Neural progenitor cell (in vitro differentiated cells): ENCODE measurements around the gene HLTF. TPM values are rescaled to one million over a fixed set of nuclear protein-coding genes. Genes with fewer than 3 reads are reported as not detected.

ENCODE experiments used
- DNase-seq: peaks from one replicate; pipeline ENCODE4 v3.0.0-alpha.2; 2016; ENCODE audit warnings: low spot score
- H2AFZ ChIP-seq: fragments of 200-600 bp; sonication (generic); replicated peaks from 2 replicates; pipeline ENCODE4 v1.6.1; 2016; ENCODE audit warnings: antibody characterized with exemption
- H3F3A ChIP-seq: fragments of 200-600 bp; sonication (generic); 2 replicates; pipeline ENCODE4 v1.6.1; 2016; ENCODE audit warnings: antibody characterized with exemption, low read depth
- H3K27ac ChIP-seq: fragments of 200-600 bp; sonication (generic); 2 replicates; pipeline ENCODE4 v1.5.1; 2016; ENCODE audit warnings: mild to moderate bottlenecking
- H3K27me3 ChIP-seq: fragments of 200-600 bp; sonication (generic); 2 replicates; pipeline ENCODE4 v1.6.1; 2016; ENCODE audit warnings: mild to moderate bottlenecking, moderate library complexity
- H3K36me3 ChIP-seq: fragments of 200-600 bp; sonication (generic); 2 replicates; pipeline ENCODE4 v1.5.1; 2016
- H3K4me1 ChIP-seq: fragments of 200-600 bp; sonication (generic); 2 replicates; pipeline ENCODE4 v1.6.1; 2016; ENCODE audit warnings: mixed run types
- H3K4me2 ChIP-seq: fragments of 200-600 bp; sonication (generic); 2 replicates; pipeline ENCODE4 v1.6.1; 2016
- H3K4me3 ChIP-seq: fragments of 200-600 bp; sonication (generic); 2 replicates; pipeline ENCODE4 v1.5.1; 2016
- H3K79me2 ChIP-seq: fragments of 200-600 bp; sonication (generic); 2 replicates; pipeline ENCODE4 v1.6.1; 2016; ENCODE audit warnings: low read depth
- H3K9ac ChIP-seq: fragments of 200-600 bp; sonication (generic); 2 replicates; pipeline ENCODE4 v1.6.1; 2016
- H3K9me3 ChIP-seq: fragments of 200-600 bp; sonication (generic); 2 replicates; pipeline ENCODE4 v1.5.1; 2016; ENCODE audit warnings: low read depth
- H4K20me1 ChIP-seq: fragments of 200-600 bp; sonication (generic); 2 replicates; pipeline ENCODE4 v1.6.1; 2016; ENCODE audit warnings: low read depth
- H3K27ac Mint-ChIP-seq: 3 replicates; pipeline ENCODE4 v1.8.0; 2021; ENCODE audit warnings: mixed read lengths
- H3K27me3 Mint-ChIP-seq: 2 replicates; pipeline ENCODE4 v1.8.0; 2022; ENCODE audit warnings: low read depth, mild to moderate bottlenecking, inconsistent platforms, moderate library complexity, mixed read lengths; ENCODE audit not compliant: insufficient read depth
- H3K36me3 Mint-ChIP-seq: 3 replicates; pipeline ENCODE4 v1.8.0; 2021; ENCODE audit warnings: mixed read lengths
- H3K4me1 Mint-ChIP-seq: 3 replicates; pipeline ENCODE4 v1.8.0; 2021; ENCODE audit warnings: mixed read lengths
- H3K4me3 Mint-ChIP-seq: 3 replicates; pipeline ENCODE4 v1.8.0; 2021; ENCODE audit warnings: mild to moderate bottlenecking, moderate library complexity, mixed read lengths
- H3K9me3 Mint-ChIP-seq: 3 replicates; pipeline ENCODE4 v1.8.0; 2020; ENCODE audit warnings: mixed read lengths
- EZH2 ChIP-seq: fragments of 200-600 bp; sonication (generic); IDR thresholded peaks from 2 replicates; pipeline ENCODE4 v1.6.1; 2017; ENCODE audit warnings: antibody characterized with exemption, mild to moderate bottlenecking, moderate library complexity
- EZH2phosphoT487 ChIP-seq: fragments of 200-600 bp; sonication (generic); IDR thresholded peaks from 2 replicates; pipeline ENCODE4 v1.6.1; 2017; ENCODE audit warnings: antibody characterized with exemption
- total RNA-seq: library from RNA; depleted of rRNA; stranded (reverse); fragments of >200 nt; gene quantifications from 2 replicates; pipeline ENCODE4 v1.2.3, GENCODE V29; 2015; ENCODE audit warnings: low replicate concordance
- TF ChIP-seq, protein P1 (sequence below): fragments of 200-600 bp; sonication (generic); IDR thresholded peaks from 2 replicates; pipeline ENCODE4 v1.5.1; 2017; ENCODE audit warnings: antibody characterized with exemption, mild to moderate bottlenecking

Gene HLTF
- total RNA-seq, 1 donor from 2014 or later = 76.1 TPM

DNA sequence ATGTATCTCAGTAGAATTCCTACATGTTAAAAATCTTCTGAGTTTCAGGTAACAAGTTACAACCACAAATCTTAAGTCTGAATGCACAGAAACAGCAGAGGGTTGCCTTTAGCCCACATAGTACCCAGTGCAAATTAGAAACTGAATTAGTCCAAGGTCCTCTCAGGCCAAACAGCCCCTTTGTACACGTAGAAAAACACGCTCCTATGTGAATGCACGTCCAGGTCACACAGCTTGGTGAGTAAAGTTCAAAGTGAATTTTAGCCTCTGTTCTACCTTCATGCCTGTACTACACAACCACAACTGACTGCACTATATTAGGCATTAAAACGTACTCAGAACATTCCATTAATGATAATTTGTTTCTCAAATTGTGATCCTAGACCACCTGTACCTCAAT lies 48.6 kb downstream of the HLTF start:
- Histone ChIP-seq H3K4me2 (no peak overlapping the region), H3K4me3 (no peak overlapping the region), H3K9ac (no peak overlapping the region), H4K20me1 (no peaks in the 10 kb centered on the region), H3K36me3 (peaks cover 28% of the 10 kb centered on the region), H3K4me1 (no peaks in the 10 kb centered on the region), H2AFZ (no peak overlapping the region), H3F3A (no peaks in the 10 kb centered on the region), H3K27ac (no peak overlapping the region), H3K79me2 (no peaks in the 10 kb centered on the region), H3K27me3 (no peaks in the 10 kb centered on the region), H3K9me3 (no peaks in the 10 kb centered on the region)
- Mint-ChIP-seq H3K36me3 (peaks cover 24% of the 10 kb centered on the region), H3K27ac (no peak overlapping the region), H3K27me3 (peaks cover 2% of the 10 kb centered on the region), H3K4me3 (no peak overlapping the region), H3K4me1 (no peaks in the 10 kb centered on the region), H3K9me3 (no peaks in the 10 kb centered on the region)
- TF ChIP-seq EZH2phosphoT487 = no peak
- no peak for TF ChIP-seq EZH2
- TF ChIP-seq, protein P1, sequence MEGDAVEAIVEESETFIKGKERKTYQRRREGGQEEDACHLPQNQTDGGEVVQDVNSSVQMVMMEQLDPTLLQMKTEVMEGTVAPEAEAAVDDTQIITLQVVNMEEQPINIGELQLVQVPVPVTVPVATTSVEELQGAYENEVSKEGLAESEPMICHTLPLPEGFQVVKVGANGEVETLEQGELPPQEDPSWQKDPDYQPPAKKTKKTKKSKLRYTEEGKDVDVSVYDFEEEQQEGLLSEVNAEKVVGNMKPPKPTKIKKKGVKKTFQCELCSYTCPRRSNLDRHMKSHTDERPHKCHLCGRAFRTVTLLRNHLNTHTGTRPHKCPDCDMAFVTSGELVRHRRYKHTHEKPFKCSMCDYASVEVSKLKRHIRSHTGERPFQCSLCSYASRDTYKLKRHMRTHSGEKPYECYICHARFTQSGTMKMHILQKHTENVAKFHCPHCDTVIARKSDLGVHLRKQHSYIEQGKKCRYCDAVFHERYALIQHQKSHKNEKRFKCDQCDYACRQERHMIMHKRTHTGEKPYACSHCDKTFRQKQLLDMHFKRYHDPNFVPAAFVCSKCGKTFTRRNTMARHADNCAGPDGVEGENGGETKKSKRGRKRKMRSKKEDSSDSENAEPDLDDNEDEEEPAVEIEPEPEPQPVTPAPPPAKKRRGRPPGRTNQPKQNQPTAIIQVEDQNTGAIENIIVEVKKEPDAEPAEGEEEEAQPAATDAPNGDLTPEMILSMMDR = no peak
- no peak for DNase-seq

GRCh38 chr3:149031096-149031495 lies 55.2 kb downstream of the HLTF start:
- no peaks in the 10 kb centered on the region for H4K20me1 ChIP-seq
- no peaks in the 10 kb centered on the region for H3K4me1 Mint-ChIP-seq
- TF ChIP-seq EZH2 = no peak
- no peak for TF ChIP-seq EZH2phosphoT487
- TF ChIP-seq, protein P1 = no peak
- peaks cover 38% of the 10 kb centered on the region for H3K36me3 Mint-ChIP-seq
- H3K79me2 ChIP-seq = no peaks in the 10 kb centered on the region
- H2AFZ ChIP-seq = no peak overlapping the region
- no peak overlapping the region for H3K27ac ChIP-seq
- H3F3A ChIP-seq = no peaks in the 10 kb centered on the region
- H3K27ac Mint-ChIP-seq = no peak overlapping the region
- no peaks in the 10 kb centered on the region for H3K9me3 ChIP-seq
- H3K9me3 Mint-ChIP-seq = peaks cover 8% of the 10 kb centered on the region
- peaks cover 17% of the 10 kb centered on the region for H3K36me3 ChIP-seq
- peaks cover 2% of the 10 kb centered on the region for H3K27me3 Mint-ChIP-seq
- no peak overlapping the region for H3K4me2 ChIP-seq
- H3K4me1 ChIP-seq = no peaks in the 10 kb centered on the region
- no peak for DNase-seq
- no peaks in the 10 kb centered on the region for H3K27me3 ChIP-seq
- no peak overlapping the region for H3K4me3 ChIP-seq
- no peak overlapping the region for H3K9ac ChIP-seq
- H3K4me3 Mint-ChIP-seq = no peak overlapping the region

DNA sequence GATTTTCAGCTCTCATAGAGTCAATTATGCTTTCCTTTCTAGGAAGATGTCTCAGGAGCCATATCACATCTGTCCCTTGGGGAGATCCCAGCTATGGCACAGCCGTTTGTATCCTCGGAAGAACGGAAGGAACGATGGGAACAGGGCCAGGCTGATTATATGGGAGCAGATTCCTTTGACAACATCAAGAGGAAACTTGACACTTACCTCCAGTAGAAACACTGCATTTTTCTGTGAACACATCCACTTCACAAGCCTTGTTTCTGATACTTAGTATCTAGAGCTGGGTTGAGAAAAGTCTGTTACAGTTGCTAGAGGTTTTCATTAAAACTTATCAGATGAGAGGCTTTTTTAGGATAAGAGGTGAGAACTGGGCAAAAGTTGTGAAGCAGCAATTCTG lies 59.6 kb downstream of the HLTF start:
- Mint-ChIP-seq H3K27ac (no peak overlapping the region), H3K27me3 (no peaks in the 10 kb centered on the region)
- no peak for DNase-seq

More for the DNA sequence above, 59.6 kb downstream of the HLTF start:
- Histone ChIP-seq H3K27me3 (no peaks in the 10 kb centered on the region), H3K9me3 (peaks cover 4% of the 10 kb centered on the region), H4K20me1 (no peaks in the 10 kb centered on the region), H2AFZ (no peak overlapping the region), H3F3A (no peaks in the 10 kb centered on the region), H3K36me3 (no peaks in the 10 kb centered on the region), H3K4me1 (no peaks in the 10 kb centered on the region), H3K9ac (no peak overlapping the region), H3K4me3 (no peak overlapping the region), H3K79me2 (no peaks in the 10 kb centered on the region), H3K4me2 (no peak overlapping the region), H3K27ac (no peak overlapping the region)
- no peak overlapping the region for H3K4me3 Mint-ChIP-seq
- H3K9me3 Mint-ChIP-seq = peaks cover 17% of the 10 kb centered on the region
- no peaks in the 10 kb centered on the region for H3K4me1 Mint-ChIP-seq
- peaks cover 43% of the 10 kb centered on the region for H3K36me3 Mint-ChIP-seq
- TF ChIP-seq EZH2 = no peak
- TF ChIP-seq, protein P1 = no peak
- no peak for TF ChIP-seq EZH2phosphoT487
